ENCODE results near the gene UNC45A.
A peak's percentile ranks its signal among the peaks of the same experiment; 100 is the strongest.
"Not testable (repeated sequence)": the region's sequence is repeated elsewhere in the genome, so short reads cannot be mapped to it uniquely, and the experiment has no call there.

UNC45A gene

DNA sequence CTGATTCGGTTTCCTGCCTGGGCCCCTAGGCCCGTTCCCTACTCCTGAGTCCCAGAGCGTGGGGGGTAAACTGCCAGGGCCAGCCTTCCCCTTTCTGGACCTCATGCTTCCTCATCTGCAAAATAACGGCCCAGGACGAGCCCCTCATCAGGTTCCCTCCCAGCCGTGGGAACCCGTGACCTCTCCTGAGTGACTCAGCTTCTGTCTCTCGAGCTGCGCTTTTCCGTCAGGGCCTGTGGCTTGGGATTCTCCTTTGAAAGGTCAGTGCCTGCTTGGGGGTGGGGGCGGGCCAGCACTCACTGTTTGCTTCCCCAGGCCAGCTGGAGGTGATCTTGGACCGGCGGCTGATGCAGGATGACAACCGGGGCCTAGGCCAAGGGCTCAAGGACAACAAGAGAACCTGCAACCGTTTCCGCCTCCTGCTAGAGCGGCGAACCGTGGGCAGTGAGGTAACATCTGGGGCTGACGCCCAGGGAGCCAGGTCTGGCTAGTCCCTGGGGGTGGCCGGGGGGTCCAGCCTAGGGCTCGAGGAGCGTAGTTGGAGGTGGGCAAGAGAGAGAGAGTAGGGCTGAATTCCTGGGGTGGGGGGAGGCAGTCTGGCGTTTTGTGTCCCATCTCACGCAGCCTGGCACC, 19.2 kb upstream of the UNC45A start:
- Histone ChIP-seq H3K4me1 (ENCODE audit: insufficient read depth, low read length) (no peaks in the 10 kb centered on the region), H3K36me3 (ENCODE audit: insufficient read depth, low read length) (peaks cover 76% of the 10 kb centered on the region), H2AFZ (ENCODE audit: low read depth, low read length) (no peak overlapping the region), H3K4me3 (ENCODE audit: low read length) (no peak overlapping the region), H3K9me3 (ENCODE audit: low read length) (no peaks in the 10 kb centered on the region), H3K27me3 (ENCODE audit: insufficient read depth, low read length) (no peaks in the 10 kb centered on the region)

DNA sequence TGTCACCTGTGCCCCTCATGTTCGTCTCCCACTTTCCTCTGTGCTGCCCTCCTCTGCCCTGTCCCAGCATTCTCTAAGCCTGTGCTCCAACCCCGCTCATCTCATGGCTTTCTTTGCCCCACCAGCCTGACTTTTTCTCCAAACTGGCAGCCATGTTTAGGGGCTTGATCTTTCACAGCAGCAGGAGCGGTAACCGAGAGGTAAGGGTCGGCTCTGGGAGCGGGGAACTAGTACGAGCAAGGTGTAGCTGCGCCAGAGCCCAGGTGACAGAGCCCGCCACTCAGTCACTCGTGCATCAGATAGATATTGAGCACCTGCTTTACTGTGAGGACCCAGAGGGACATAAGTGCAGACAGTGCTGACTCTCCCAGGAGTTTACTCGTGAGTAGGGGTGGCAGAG, 18.6 kb upstream of the UNC45A start:
- H2AFZ ChIP-seq (ENCODE audit: low read depth, low read length) = no peak overlapping the region
- H3K4me3 ChIP-seq (ENCODE audit: low read length) = no peak overlapping the region
- H3K4me1 ChIP-seq (ENCODE audit: insufficient read depth, low read length) = no peaks in the 10 kb centered on the region
- H3K9me3 ChIP-seq (ENCODE audit: low read length) = no peaks in the 10 kb centered on the region
- H3K27me3 ChIP-seq (ENCODE audit: insufficient read depth, low read length) = no peaks in the 10 kb centered on the region
- peaks cover 76% of the 10 kb centered on the region for H3K36me3 ChIP-seq (ENCODE audit: insufficient read depth, low read length)

DNA sequence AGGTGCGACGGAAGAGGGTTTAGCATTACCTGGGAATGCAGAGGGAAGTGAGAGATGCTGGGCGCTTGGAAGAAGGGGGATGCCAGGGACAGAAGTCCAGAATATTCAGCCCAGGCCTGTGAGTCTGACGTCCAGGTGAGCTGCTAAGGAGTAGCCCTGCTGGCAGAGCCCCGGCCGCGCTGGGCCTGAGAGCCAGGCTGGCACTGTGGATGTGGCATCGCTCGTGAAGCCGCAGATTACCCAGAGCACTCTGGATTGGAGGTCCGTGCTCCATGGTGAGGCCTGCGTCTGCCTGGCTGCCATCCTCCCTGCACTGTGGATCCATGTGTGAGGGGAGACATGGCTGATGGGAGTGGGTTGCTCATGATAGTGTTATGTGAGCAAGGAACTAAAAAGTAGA, 17.5 kb upstream of the UNC45A start:
- H3K9me3 ChIP-seq (ENCODE audit: low read length) = no peaks in the 10 kb centered on the region
- no peaks in the 10 kb centered on the region for H3K4me1 ChIP-seq (ENCODE audit: insufficient read depth, low read length)
- H3K36me3 ChIP-seq (ENCODE audit: insufficient read depth, low read length) = peaks cover 65% of the 10 kb centered on the region
- no peak overlapping the region for H2AFZ ChIP-seq (ENCODE audit: low read depth, low read length)
- no peak overlapping the region for H3K4me3 ChIP-seq (ENCODE audit: low read length)
- H3K27me3 ChIP-seq (ENCODE audit: insufficient read depth, low read length) = no peaks in the 10 kb centered on the region

DNA sequence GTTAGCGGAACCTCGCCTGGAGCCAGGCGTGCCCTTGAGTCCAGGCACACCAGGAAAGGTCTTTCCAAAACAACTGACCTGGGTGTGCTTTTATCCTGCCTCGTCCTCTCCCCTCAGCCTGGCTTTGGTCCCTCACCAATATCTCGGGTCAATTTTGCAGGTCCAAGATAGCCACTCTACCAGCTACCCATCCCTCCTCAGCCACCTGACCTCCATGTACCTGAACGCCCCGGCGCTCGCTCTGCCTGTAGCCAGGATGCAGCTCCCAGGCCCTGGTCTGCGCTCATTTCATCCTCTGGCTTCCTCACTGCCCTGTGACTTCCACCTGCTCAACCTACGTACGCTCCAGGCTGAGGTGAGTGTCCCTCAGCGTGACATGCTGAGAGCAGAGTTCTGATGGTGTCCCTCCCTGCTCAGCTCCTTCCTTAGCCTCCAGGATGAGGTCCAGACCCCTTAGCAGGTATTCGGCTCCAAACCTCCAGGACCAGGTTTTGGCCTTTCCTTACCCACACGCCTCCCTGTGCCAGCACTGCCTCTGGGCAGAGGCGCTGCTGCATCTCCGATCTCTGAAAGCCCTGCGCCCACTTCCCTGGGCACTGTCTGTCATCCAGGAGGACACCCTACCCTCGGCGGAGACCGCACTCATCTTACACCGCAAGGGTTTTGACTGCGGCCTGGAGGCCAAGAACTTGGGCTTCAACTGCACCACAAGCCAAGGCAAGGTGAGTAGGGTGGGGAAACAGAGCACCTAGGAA, 16.9 kb upstream of the UNC45A start:
- Histone ChIP-seq H3K4me3 (ENCODE audit: low read length) (no peak overlapping the region), H3K9me3 (ENCODE audit: low read length) (no peaks in the 10 kb centered on the region), H3K27me3 (ENCODE audit: insufficient read depth, low read length) (no peaks in the 10 kb centered on the region), H3K4me1 (ENCODE audit: insufficient read depth, low read length) (no peaks in the 10 kb centered on the region), H3K36me3 (ENCODE audit: insufficient read depth, low read length) (peaks cover 59% of the 10 kb centered on the region), H2AFZ (ENCODE audit: low read depth, low read length) (no peak overlapping the region)

DNA sequence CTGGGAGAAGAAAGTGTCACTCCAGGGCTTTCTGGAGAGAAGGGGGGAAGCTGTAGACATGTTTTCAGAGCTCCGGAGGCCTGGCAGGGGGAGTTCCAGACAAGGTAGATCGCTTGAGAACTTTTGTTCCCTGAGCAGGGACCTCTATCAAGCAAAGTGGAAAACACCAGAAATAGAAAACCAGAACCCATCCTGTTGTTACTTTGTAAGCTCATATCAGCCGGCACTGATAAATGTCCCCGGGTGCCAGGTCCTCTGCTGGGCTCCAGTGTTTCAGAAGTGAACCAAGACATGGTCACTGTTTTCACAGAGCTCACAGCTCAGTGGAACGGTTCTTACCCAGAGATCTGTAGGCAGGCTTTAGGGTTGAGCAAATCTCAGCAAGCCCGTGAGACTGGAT, 16.2 kb upstream of the UNC45A start:
- no peaks in the 10 kb centered on the region for H3K27me3 ChIP-seq (ENCODE audit: insufficient read depth, low read length)
- no peak overlapping the region for H3K4me3 ChIP-seq (ENCODE audit: low read length)
- no peaks in the 10 kb centered on the region for H3K9me3 ChIP-seq (ENCODE audit: low read length)
- H3K4me1 ChIP-seq (ENCODE audit: insufficient read depth, low read length) = no peaks in the 10 kb centered on the region
- no peak overlapping the region for H2AFZ ChIP-seq (ENCODE audit: low read depth, low read length)
- H3K36me3 ChIP-seq (ENCODE audit: insufficient read depth, low read length) = peaks cover 53% of the 10 kb centered on the region

DNA sequence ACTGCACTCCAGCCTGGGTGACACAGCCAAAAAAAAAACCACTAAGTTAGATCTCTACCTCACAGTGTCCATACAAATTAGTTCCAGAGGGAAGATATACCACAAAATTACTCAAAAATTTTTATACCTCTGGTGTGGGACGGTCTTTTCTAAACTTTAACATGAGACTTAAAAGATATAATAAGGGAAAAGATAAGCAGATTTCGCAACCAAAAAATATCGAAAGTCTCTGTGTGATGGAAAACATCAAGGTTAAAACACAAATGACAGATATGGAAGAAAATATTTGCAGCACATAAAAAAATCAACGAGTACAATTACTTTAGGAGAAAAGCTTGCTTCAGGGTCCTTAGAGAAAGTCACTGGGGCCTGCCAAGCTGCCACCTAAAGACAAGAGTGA, 13.2 kb upstream of the UNC45A start:
- H3K27me3 ChIP-seq (ENCODE audit: insufficient read depth, low read length) = no peaks in the 10 kb centered on the region
- no peaks in the 10 kb centered on the region for H3K4me1 ChIP-seq (ENCODE audit: insufficient read depth, low read length)
- H3K4me3 ChIP-seq (ENCODE audit: low read length) = no peak overlapping the region
- peaks cover 37% of the 10 kb centered on the region for H3K36me3 ChIP-seq (ENCODE audit: insufficient read depth, low read length)
- H2AFZ ChIP-seq (ENCODE audit: low read depth, low read length) = no peak overlapping the region
- H3K9me3 ChIP-seq (ENCODE audit: low read length) = no peaks in the 10 kb centered on the region

DNA sequence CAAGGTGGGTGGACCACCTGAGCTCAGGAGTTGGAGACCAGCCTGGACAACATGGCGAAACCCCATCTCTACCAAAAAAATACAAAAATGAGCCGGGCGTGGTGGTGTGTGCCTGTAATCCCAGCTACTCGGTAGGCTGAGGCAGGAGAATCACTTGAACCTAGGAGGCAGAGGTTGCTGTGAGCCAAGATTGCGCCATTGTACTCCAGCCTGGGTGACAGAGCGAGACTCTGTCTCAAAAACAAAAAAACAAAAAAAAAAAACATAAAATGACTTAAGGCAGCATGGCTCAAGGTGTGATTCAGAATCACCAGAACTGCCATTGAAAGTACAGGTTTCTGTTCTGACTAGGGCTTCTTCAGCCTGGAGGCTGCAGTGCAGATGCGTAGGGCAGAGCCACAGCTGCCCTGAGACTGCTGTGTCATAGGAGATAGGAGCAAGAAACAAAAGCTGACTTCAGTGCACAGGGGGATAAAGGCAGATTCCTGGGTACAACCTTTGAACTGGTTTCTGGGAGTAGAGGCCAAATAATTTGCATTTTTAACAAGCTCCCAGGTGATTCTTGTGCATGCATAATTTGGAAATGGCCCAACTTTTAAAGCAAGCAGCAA, 12.3 kb upstream of the UNC45A start:
- not testable (repeated sequence) for H3K4me1 ChIP-seq (ENCODE audit: insufficient read depth, low read length); H3K9me3 ChIP-seq (ENCODE audit: low read length); H2AFZ ChIP-seq (ENCODE audit: low read depth, low read length); H3K27me3 ChIP-seq (ENCODE audit: insufficient read depth, low read length); H3K4me3 ChIP-seq (ENCODE audit: low read length)
- H3K36me3 ChIP-seq (ENCODE audit: insufficient read depth, low read length) = peaks cover 28% of the 10 kb centered on the region

DNA sequence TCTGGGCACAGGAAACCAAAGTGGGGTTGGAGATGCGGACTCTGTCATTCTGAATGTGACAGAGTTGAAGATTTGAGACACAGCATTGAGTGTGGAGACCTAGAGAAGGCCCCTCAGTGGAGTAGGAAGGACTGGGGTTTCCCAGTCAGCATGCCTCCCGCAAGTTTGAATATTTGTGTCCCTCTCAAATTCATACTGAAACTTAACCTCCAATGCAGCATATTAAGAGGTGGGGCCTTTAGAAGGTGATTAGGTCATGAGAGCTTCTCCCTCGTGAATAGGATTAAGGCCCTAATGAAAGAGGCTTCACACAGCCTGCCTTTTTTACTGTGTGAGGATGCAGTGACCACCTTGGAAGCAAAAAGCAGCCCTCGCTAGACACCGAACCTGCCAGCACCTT, 10.7 kb upstream of the UNC45A start:
- H3K4me3 ChIP-seq (ENCODE audit: low read length) = no peak overlapping the region
- no peaks in the 10 kb centered on the region for H3K9me3 ChIP-seq (ENCODE audit: low read length)
- peaks cover 18% of the 10 kb centered on the region for H3K36me3 ChIP-seq (ENCODE audit: insufficient read depth, low read length)
- H3K4me1 ChIP-seq (ENCODE audit: insufficient read depth, low read length) = no peaks in the 10 kb centered on the region
- no peaks in the 10 kb centered on the region for H3K27me3 ChIP-seq (ENCODE audit: insufficient read depth, low read length)
- H2AFZ ChIP-seq (ENCODE audit: low read depth, low read length) = no peak overlapping the region

DNA sequence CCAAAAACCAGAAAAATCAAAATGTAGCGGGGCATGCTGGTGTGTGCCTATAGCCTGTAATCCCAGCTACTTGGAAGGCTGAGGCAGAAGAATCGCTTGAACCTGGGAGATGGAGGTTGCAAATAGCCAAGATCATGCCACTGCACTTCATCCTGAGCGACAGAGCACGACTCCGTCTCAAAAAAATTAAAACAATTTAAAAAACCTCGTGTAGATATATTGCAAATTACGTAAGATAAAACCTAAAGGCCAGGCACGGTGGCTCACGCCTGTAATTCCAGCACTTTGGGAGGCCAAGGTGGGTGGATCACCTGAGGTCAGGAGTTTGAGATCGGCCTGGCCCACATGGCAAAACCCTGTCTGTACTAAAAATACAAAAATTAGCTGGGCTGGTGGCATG, 8.3 kb upstream of the UNC45A start:
- not testable (repeated sequence) for H3K36me3 ChIP-seq (ENCODE audit: insufficient read depth, low read length); H3K4me1 ChIP-seq (ENCODE audit: insufficient read depth, low read length); H3K27me3 ChIP-seq (ENCODE audit: insufficient read depth, low read length); H3K4me3 ChIP-seq (ENCODE audit: low read length); H2AFZ ChIP-seq (ENCODE audit: low read depth, low read length); H3K9me3 ChIP-seq (ENCODE audit: low read length)

DNA sequence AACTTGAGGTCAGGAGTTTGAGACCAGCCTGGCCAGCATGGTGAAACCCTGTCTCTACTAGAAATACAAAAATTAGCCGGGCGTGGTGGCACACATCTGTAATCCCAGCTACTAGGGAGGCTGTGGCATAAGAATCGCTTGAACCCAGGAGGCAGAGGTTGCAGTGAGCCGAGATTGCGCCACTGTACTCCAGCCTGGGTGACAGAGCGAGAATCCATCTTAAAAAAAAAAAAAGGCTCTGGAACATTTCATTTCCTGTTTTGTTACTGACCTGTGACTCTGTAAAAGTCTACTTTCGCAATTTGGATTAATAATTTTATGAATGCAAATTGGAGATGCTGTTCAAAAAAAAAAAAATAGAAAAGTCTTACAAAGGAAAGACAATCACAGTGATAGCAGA, 7.0 kb upstream of the UNC45A start:
- H2AFZ ChIP-seq (ENCODE audit: low read depth, low read length); H3K27me3 ChIP-seq (ENCODE audit: insufficient read depth, low read length); H3K36me3 ChIP-seq (ENCODE audit: insufficient read depth, low read length); H3K9me3 ChIP-seq (ENCODE audit: low read length); H3K4me3 ChIP-seq (ENCODE audit: low read length): not testable (repeated sequence)
- H3K4me1 ChIP-seq (ENCODE audit: insufficient read depth, low read length) = peaks cover 12% of the 10 kb centered on the region

DNA sequence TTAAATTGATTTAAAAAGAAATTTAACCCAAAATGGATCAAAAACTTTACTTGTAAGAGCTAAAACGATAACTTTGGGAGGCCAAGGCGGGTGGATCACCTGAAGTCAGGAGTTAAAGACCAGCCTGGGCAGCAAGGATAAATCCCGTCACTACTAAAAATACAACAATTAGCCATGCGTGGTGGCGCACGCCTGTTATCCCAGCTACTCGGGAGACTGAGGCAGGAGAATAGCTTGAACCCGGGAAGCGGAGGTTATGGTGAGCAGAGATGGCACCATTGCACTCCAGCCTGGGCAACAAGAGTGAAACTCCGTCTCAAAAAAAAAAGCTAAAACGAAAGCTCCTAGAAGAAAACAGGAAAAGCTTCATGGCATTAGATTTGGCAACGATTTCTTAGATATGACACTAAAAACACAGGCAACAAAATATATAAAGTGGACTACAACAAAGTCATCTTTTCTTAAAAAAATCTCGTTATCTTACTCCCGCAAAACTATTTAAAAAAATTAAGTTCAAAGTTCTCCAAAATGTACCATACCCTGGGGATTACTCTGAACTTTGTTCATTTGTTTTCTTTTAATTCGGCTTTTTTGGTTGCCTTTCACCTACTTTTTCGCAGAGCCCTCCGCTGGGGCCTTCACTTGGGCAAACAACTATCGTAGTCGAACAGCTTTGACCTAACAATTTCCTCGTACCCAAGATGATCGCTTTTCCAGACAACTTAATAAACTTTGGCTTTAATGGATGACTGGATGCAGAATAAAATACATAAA, 5.7 kb upstream of the UNC45A start:
- Histone ChIP-seq H3K4me3 (ENCODE audit: low read length) (no peak overlapping the region), H3K36me3 (ENCODE audit: insufficient read depth, low read length) (no peaks in the 10 kb centered on the region), H3K4me1 (ENCODE audit: insufficient read depth, low read length) (peaks cover 17% of the 10 kb centered on the region), H3K27me3 (ENCODE audit: insufficient read depth, low read length) (no peaks in the 10 kb centered on the region), H2AFZ (ENCODE audit: low read depth, low read length) (no peak overlapping the region), H3K9me3 (ENCODE audit: low read length) (no peaks in the 10 kb centered on the region)

DNA sequence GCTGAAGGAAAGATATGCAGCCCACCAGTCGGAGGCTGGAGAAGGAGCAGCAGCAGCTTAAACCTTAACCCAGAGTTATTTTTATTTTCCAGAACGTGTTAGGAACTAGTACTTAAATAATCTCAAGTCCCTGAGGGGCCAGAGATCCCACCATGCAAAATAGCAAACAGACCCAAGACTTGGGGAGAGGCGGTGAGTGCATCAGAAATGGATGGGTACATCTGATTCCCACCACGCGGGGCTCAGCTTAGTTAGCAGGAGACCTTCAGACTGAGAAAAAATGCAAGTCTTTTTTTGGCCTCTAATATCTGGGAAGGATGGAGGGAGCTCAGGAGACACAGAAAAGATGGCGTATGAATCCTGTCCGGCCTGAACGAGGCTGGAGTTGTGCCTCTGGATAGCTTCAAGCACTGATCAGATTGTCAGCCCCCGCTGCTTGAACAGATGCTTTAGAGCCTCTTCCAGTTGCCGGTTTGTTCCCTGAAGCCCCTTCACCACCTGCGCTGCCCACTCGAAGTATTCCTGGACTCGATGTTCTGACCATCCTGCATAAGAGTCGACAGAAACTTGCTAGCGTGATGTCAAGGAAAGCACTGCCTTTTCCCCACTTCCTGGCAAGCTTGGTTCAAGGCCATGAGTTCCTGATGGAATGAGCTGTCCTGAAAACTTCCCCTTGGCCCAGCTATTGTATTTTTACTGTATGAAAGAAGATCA, 4.1 kb upstream of the UNC45A start:
- H2AFZ ChIP-seq (ENCODE audit: low read depth, low read length) = no peak overlapping the region
- no peaks in the 10 kb centered on the region for H3K9me3 ChIP-seq (ENCODE audit: low read length)
- H3K4me1 ChIP-seq (ENCODE audit: insufficient read depth, low read length) = peaks cover 28% of the 10 kb centered on the region
- no peaks in the 10 kb centered on the region for H3K36me3 ChIP-seq (ENCODE audit: insufficient read depth, low read length)
- H3K4me3 ChIP-seq (ENCODE audit: low read length) = peak overlapping the region; percentile 62
- H3K27me3 ChIP-seq (ENCODE audit: insufficient read depth, low read length) = no peaks in the 10 kb centered on the region

DNA sequence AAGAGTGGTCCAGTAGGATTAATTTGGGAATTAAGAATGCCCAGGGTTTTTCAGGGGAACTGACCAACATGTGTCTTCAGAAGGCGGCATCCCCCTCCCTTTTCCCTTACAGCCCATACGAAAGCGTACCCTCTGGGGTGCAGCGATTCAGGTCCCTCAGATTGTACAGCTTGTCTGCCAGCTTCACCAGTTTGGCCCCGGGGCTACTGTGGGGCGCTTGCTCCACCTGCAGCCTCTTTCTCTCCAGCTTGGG, 3.6 kb upstream of the UNC45A start:
- no peaks in the 10 kb centered on the region for H3K27me3 ChIP-seq (ENCODE audit: insufficient read depth, low read length)
- H3K4me3 ChIP-seq (ENCODE audit: low read length) = peak overlapping the region; percentile 62
- H3K36me3 ChIP-seq (ENCODE audit: insufficient read depth, low read length) = no peaks in the 10 kb centered on the region
- H2AFZ ChIP-seq (ENCODE audit: low read depth, low read length) = no peak overlapping the region
- peaks cover 32% of the 10 kb centered on the region for H3K4me1 ChIP-seq (ENCODE audit: insufficient read depth, low read length)
- H3K9me3 ChIP-seq (ENCODE audit: low read length) = no peaks in the 10 kb centered on the region

All from neuron (in vitro differentiated cells).